Activated naive CD8-positive, alpha-beta T cell treated with anti-CD3 and anti-CD28 coated beads, Interleukin-2, amount 50 U/mL, for 16 hours (primary cell): ENCODE measurements around the gene CLIC4.
"Not testable (repeated sequence)": the region's sequence is repeated elsewhere in the genome, so short reads cannot be mapped to it uniquely, and the experiment has no call there.

Experiments used
- DNase-seq: peaks from one replicate; pipeline ENCODE4 v3.0.0-alpha.2; 2020; ENCODE audit warnings: low read depth, low spot score

Gene CLIC4

DNA sequence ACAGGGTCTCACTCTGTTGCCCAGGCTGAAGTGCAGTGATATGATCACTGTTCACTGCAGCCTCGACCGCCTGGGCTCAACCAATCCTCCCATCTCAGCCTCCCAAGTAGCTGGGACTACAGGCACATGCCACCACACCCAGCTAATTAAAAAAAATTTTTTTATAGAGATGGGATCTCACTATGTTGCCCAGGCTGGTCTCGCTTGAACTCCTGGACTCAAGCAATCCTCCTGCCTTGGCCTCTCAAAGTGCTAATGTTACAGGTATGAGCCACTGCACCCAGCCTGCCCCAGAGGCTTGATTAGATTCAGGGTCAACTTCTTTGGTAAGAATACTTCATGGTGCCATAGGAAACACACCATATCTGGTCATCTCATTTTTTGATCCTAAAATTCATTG is 66.2 kb downstream of the CLIC4 start:
- DNase-seq = not testable (repeated sequence)

DNA sequence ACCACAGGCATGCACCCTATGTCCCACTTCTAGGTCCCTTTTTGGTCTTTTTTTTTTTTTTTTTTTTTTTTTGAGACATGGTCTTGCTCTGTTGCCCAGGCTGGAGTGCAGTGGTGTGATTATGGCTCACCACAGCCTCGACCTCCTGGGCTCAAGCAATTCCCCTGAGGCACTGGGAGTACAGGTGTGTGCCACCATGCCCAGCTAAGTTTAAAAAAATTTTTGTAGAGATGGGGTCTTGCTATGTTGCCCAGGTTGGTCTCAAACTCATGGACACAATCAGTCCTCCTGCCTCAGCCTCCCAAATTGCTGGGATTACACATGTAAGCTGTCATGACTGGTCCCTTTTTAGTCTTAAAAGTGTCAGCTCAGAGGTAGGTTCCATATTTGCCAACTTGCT is 75.0 kb downstream of the CLIC4 start:
- not testable (repeated sequence) for DNase-seq

- no peak for DNase-seq
These were observed 77.6 kb downstream of the CLIC4 start for GRCh38 chr1:24822887-24823286.

DNA sequence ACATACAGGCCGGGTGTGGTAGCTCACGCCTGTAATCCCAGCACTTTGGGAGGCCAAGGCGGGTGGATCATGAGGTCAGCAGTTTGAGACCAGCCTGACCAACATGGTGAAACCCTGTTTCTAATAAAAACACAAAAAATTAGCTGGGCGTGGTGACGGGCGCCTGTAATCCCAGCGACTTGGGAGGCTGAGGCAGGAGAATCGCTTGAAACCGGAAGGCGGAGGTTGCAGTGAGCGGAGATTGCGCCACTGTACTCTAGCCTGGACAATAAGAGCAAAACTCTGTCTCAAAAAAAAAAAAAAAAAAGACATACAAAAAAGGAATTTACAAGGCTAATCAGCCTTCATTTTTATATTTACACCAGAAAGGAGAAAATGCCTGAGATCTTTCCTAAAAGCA is 78.2 kb downstream of the CLIC4 start:
- DNase-seq = not testable (repeated sequence)

DNA sequence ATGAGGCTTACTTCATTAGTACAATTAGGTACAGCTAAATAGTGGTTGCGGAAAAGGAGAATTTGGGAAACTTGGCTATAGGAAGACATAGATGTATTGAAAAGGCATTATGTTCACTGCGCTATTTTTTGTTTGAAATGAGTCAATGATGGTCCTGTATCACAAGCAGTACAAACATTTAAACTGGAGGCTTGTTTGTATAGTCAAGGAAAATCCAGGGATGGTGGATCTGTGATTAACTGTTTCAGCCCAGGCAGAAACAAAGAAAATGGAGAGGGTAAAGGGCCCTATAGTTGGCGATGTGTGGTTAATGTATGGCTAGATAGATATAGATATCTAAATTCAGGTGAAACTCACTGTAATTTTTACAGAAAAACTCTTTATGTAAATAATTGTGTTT is 79.9 kb downstream of the CLIC4 start:
- DNase-seq = no peak

DNA sequence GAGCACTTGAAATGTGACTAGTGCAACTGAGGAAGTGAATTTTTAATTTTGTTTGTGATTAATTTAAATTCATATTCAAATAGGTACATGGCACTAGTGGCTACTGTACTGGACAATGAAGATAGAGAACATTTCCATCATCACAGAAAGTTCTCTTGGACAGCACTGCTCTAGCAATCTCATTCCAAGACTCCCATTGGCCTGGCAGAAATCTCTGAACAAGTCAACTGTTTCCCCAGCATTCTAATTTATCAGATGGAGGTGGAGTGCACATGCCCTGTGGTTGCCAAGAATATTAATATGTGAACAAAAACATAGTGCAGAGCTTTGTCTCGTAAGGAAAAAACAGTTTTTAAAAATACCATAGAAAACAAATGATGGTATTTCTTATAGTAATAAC is 81.3 kb downstream of the CLIC4 start:
- DNase-seq = no peak

GRCh38 chr1:24827379-24828135 is 82.3 kb downstream of the CLIC4 start:
- DNase-seq = no peak

DNA sequence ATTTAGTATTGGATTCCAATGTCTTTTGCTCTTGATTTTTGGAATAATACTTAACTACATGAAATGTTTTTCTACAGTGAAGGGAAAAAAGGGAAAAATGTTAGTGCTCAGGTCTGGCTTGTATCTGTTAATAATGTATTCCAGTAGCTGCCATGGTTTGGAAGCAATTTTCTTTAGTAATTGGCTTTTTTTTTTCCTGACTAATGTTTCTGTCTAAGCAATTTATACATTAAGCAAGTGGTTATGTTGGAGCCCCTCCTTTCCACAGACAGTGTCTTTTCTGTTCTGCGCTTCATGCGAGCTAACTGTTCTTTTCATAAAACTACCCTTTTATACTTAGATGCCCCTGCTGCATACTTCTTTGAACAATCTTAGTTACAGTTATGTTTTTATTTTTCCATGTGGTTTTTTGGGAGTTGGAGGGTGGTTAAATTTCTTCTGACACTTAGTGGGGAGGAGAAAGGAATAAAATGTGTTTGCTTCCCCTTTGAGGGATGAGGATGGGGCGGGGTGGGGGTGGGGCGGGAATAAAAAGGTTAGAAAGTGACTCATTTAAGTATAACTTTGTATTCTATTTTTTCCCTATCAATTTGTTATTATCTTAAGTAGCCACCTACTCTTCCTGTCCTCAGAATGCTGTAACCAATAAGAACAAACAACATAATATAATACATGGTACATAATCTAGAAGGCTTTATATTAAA is 83.1 kb downstream of the CLIC4 start:
- no peak for DNase-seq

- DNase-seq = no peak
These were observed 83.6 kb downstream of the CLIC4 start for GRCh38 chr1:24828887-24829192.

DNA sequence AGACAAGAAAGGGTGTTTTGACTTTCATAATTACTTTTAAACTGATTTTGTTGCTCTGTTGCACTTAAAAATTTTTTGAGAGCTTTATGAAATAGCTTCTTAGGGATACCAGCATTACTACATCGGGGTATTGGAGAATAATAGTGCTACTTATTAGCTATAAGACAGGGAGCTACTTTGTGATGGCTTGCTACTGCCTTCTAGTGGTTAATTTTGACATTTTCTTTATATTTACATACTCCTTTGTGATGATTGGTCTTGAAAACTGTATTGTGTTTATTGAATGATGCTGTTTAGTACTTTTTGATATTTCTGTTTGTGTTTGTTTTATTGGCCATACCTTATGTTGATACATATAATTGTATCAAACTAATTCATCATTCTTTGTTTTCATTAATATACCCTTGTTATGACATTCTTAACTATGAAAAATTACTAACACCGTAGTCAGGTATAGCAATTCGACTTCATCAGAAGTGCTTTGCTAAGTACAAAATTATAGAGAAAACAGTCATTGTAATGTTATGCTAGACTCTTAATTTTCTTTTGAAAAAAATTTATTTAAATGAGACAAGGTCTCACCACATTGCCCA is 85.5 kb downstream of the CLIC4 start:
- DNase-seq = no peak

DNA sequence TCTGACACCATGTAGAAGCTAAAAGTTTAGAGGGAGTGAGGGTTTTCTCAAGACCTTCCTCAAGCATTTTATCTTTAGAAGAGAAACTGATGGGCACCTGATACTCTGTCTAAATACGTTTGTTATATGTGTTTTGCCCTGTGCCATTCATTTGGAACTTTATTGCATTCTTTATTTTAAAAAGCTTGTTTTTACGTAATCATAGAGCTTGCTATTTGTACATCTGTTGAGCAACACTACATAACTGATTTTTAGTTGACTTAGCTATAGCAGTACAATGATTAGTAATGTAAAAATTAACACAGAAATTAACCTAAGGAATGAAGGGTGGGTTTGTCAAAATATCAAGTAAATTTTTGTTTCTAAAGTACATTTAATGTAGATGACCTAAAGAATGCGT is 96.3 kb downstream of the CLIC4 start:
- no peak for DNase-seq

GRCh38 chr1:24846671-24847070 is 101.4 kb downstream of the CLIC4 start:
- no peak for DNase-seq

- peak; percentile 78 for DNase-seq
These were observed 103.0 kb downstream of the CLIC4 start for GRCh38 chr1:24847995-24848881.

GRCh38 chr1:24849672-24850295 is 104.5 kb downstream of the CLIC4 start:
- DNase-seq = no peak

DNA sequence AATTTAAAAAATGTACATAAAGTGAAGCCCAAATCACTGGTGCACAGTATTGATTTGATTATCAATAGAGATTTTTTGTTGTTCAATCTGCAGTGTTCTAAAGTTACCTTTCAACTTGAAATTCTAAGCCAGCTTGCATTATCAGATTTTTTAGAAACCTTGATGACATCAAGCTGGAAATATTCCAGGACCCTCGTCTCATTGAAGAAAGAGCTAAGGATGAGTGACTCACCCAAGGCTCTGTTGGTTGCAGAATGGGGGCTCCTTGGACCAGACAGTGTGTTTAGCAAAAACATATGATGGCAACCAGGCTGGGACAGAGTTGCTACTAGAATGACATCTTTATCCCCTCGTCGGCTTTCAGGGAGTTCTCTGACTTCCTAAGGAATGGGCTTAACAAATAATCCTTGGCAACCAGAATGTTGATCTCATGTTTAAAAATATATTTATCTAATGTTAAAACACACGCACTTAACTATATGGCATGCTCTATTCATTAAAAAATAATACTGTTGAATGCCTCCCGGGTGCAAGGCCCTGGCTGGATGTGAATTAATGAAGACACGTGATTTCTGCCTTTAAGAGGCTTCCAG is 105.2 kb downstream of the CLIC4 start:
- no peak for DNase-seq

GRCh38 chr1:24853649-24854048 is 108.4 kb downstream of the CLIC4 start:
- no peak for DNase-seq

GRCh38 chr1:24855474-24855873 is 110.2 kb downstream of the CLIC4 start:
- no peak for DNase-seq

DNA sequence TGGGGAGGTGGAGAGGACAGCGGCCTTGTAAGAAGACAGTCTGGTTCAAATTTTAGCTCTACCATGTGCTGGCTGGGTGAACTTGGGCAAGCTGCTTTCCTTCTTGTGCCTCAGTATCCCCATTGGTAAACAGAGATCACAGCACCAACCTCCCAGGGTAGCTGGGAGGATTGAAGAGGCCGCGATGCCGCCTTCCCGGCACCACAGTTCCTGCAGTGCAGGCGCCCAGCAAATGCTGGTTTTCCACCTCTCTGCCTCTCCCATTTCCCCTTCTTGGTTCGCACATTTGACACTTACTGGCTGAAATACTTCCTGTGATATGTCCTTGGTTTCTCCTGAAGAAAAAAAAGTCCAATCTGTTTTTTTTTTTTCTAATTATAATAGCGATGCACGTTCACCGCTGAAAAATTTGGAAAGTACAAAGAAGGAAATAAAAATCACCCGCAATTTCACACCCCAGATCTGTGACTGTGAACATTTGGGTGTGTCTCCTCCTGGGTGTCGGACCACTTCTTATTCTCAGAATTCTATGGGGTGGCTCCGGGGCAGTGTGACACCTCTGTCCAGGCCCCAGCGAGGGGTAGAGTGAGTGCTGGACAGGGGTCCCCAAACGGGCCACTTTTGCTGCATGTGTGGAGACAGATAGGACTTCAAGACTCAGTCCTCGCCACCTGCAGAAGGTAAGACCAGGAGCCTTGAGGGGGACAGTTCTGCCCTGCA is 111.7 kb downstream of the CLIC4 start:
- DNase-seq = no peak

- no peak for DNase-seq
These were observed 112.4 kb downstream of the CLIC4 start for GRCh38 chr1:24857507-24858133.

DNA sequence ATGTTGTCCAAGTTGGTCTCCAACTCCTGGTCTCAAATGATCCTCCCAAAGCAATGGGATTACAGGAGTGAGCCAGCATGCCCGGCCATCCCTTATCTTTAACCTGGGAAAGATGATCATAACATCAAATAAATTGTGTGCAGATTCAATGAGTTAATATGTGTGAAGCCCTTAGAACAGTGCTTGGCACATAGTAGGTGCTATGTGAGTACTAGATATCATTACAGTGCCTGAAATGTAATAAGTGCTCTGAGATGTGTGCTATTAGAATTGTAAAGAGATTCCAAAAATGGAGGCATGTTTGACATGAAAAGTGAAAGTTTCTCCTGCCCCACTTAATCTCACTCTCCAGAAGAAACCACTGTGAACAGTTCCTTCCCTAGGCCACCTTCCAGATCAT is 113.0 kb downstream of the CLIC4 start:
- DNase-seq = no peak
